GM13976 (cell line): ENCODE data around the gene BAG3.
A peak's percentile ranks its signal among the peaks of the same experiment; 100 is the strongest.

ENCODE experiments used
- DNase-seq: peaks from one replicate; pipeline ENCODE4 v3.0.0; 2012; ENCODE audit warnings: low spot score
- in situ Hi-C: fragments of 300-500 bp; cut with MboI; formaldehyde crosslinking; loops from one replicate; pipeline ENCODE4 v1.12.0; 2022; ENCODE audit warnings: low sequenced_read_pairs, mixed read lengths, inconsistent platforms; ENCODE audit not compliant: unreplicated experiment
- TF ChIP-seq, protein P1 (sequence below): IDR thresholded peaks from 2 replicates; pipeline ENCODE4 v1.5.1; 2012; ENCODE audit warnings: borderline replicate concordance, mild to moderate bottlenecking; ENCODE audit not compliant: insufficient read depth; ENCODE audit errors: extremely low read depth, missing control alignments, control extremely low read depth

BAG3 gene

GRCh38 chr10:119713744-119714483, 62.7 kb downstream of the BAG3 start:
- no peak for DNase-seq
- in situ Hi-C loops, result no loop called here

GRCh38 chr10:119714484-119714816, 63.3 kb downstream of the BAG3 start:
- TF ChIP-seq, protein P1, sequence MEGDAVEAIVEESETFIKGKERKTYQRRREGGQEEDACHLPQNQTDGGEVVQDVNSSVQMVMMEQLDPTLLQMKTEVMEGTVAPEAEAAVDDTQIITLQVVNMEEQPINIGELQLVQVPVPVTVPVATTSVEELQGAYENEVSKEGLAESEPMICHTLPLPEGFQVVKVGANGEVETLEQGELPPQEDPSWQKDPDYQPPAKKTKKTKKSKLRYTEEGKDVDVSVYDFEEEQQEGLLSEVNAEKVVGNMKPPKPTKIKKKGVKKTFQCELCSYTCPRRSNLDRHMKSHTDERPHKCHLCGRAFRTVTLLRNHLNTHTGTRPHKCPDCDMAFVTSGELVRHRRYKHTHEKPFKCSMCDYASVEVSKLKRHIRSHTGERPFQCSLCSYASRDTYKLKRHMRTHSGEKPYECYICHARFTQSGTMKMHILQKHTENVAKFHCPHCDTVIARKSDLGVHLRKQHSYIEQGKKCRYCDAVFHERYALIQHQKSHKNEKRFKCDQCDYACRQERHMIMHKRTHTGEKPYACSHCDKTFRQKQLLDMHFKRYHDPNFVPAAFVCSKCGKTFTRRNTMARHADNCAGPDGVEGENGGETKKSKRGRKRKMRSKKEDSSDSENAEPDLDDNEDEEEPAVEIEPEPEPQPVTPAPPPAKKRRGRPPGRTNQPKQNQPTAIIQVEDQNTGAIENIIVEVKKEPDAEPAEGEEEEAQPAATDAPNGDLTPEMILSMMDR, result no peak
- no peak for DNase-seq
- in situ Hi-C loops, result no loop called here

More at GRCh38 chr10:119713744-119714483, 62.7 kb downstream of the BAG3 start:
- TF ChIP-seq, protein P1, result no peak

DNA sequence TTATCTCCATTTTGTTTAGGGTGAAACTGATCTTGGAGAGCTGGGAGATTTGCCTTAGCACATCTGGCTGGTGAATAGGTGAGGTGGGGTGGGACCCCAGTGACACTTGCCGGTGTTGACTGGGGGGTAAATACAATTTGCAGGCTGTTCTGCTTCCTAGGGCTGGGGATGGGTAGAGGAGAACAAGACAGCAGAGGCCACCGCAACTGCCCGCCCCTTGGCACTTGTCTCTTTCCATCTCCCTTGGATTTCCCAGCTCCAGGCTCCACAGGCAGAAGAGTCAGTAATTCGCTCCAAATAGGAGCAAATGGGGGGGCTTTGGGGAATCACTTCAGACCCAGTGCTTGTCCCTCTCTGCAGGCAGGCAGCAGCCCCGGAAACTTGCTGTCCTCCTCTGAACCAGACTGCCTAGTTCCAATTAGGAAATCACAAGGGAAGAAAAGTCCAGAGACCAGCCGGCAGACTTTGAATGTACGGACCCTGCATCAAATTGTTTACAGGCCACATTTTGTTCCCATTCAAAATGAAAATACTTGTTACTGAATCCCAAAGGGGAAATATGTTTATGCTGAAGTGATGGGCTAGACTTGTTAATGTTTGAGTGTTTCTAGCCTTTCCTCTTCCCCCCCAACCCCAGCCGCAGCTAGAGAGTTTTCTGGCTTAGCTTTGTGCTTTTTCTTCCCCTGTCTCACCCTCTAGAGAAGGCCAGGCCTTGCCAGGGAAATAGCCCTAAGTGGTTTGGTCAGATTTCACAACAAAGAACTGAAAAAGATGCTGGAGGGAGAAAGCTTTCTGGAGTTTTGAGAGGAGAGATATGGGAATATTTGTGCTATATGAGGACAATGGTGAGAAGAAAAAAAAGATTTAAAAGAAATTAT, 64.7 kb downstream of the BAG3 start:
- in situ Hi-C loops, result no loop called here
- DNase-seq, result no peak
- TF ChIP-seq, protein P1, result no peak

DNA sequence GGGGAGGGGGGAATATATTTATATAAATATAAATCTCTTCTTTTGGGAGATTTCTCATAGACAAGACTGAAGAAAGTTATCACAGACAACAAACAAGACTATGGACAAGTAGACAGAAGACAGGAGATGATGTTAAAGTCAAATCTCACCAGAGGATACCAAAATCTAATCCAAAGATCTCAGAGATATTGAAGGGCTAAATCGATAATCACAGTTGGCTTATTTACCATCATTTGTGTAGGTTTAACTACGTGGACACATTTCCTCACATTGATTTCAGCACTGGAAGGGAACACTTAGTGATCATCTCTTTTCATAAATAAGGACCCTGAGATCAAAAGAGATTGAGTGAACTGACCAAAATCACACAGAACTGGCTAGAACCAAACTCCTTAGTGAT, 72.0 kb downstream of the BAG3 start:
- in situ Hi-C loops, result no loop called here
- DNase-seq, result no peak
- TF ChIP-seq, protein P1, result no peak

DNA sequence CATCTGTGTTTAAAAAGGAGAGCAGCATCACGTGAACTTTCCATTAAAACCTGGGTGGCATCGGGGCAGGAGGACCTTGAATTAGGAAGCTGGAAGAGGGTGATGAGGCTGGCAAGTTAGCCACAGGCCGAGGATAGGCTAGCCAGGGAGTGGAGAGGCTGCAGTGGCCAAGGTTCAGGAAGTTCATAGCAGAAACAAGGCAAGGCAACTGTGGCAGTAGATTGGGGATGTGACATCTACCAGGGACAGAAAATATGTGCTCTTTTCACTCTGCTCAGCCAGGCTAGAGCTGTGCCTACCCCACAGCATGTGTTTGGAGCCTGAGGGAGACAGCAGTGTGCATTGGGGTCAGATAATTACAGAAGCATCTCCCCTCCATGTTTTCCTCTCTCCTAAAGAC, 72.4 kb downstream of the BAG3 start:
- in situ Hi-C loops, result no loop called here
- TF ChIP-seq, protein P1, result no peak
- DNase-seq, result no peak

GRCh38 chr10:119724593-119725516, 73.7 kb downstream of the BAG3 start:
- in situ Hi-C loops, result loop anchor here (5.0 kb wide), 1 partner anchor 33 kb away; no protein-coding TSS in a partner anchor
- TF ChIP-seq, protein P1, result no peak
- peak; percentile 56 for DNase-seq
